Fibroblast of villous mesenchyme (primary cell): ENCODE results near the gene RPS26. TPM values are rescaled to one million over a fixed set of nuclear protein-coding genes. Genes with fewer than 3 reads are reported as not detected.
"Not testable (repeated sequence)": the region's sequence is repeated elsewhere in the genome, so short reads cannot be mapped to it uniquely, and the experiment has no call there.

Source experiments
- DNase-seq: peaks from one replicate; pipeline ENCODE4 v3.0.0-alpha.2; 2010; ENCODE audit warnings: low read depth
- H3K4me3 ChIP-seq: 2 replicates; pipeline ENCODE4 v1.5.1; 2011; ENCODE audit warnings: low read depth, mild to moderate bottlenecking, low read length
- CTCF ChIP-seq: IDR thresholded peaks from 2 replicates; pipeline ENCODE4 v1.5.1; 2012; ENCODE audit warnings: low read depth, mild to moderate bottlenecking, low read length; ENCODE audit not compliant: insufficient read depth
- total RNA-seq: library from RNA; depleted of rRNA; stranded (reverse); fragments of >200 nt; gene quantifications from 2 replicates; pipeline ENCODE4 v1.2.3, GENCODE V29; 2012

Gene RPS26
- total RNA-seq, 1 donor, result 313 TPM

GRCh38 chr12:56040151-56040550 lies 1.6 kb upstream of the RPS26 start:
- no peak for DNase-seq
- no peak overlapping the region for H3K4me3 ChIP-seq
- no peak for TF ChIP-seq CTCF

GRCh38 chr12:56040963-56041551 lies 661 bp upstream of the RPS26 start:
- DNase-seq, result no peak
- H3K4me3 ChIP-seq, result peak overlapping the region; percentile 50
- no peak for TF ChIP-seq CTCF

GRCh38 chr12:56042430-56042813 lies 704 bp downstream of the RPS26 start:
- peak overlapping the region; percentile 99 for H3K4me3 ChIP-seq
- DNase-seq, result not testable (repeated sequence)

- no peak for TF ChIP-seq CTCF
- peak overlapping the region; percentile 99 for H3K4me3 ChIP-seq
- no peak for DNase-seq
These were observed 1.1 kb downstream of the RPS26 start for GRCh38 chr12:56042843-56043242.

- no peak for TF ChIP-seq CTCF
- no peak for DNase-seq
- no peak overlapping the region for H3K4me3 ChIP-seq
These were observed 4.5 kb downstream of the RPS26 start for GRCh38 chr12:56046027-56046780.

- no peak overlapping the region for H3K4me3 ChIP-seq
- DNase-seq, result peak; percentile 73
- TF ChIP-seq CTCF, result no peak
These were observed 11.7 kb downstream of the RPS26 start for GRCh38 chr12:56053407-56053893.

GRCh38 chr12:56059964-56060363 lies 18.2 kb downstream of the RPS26 start:
- DNase-seq, result peak; percentile 14
- H3K4me3 ChIP-seq, result not testable (repeated sequence)

- no peak overlapping the region for H3K4me3 ChIP-seq
- no peak for TF ChIP-seq CTCF
- no peak for DNase-seq
These were observed 20.3 kb downstream of the RPS26 start for GRCh38 chr12:56061982-56062381.
